Natural killer cell (primary cell): ENCODE results near the gene C1orf122. TPM values are rescaled to one million over a fixed set of nuclear protein-coding genes. Genes with fewer than 3 reads are reported as not detected.

Experiments used
- ATAC-seq, 3 donors: fragments of 150-1000 bp in 2 of 3; fragments of 200-7000 bp in 1 of 3; cut with Tn5 transposase; 1 replicate in 1 of 3; 2 replicates in 2 of 3; pipeline ENCODE4 v1.10.0; 2021; ENCODE audit warnings: mild to moderate bottlenecking in 2 of 3, moderate library complexity in 2 of 3
- DNase-seq, 2 donors: peaks; one replicate each; pipeline versions ENCODE4 v3.0.0 to v3.0.0-alpha.2; 2013 to 2021; ENCODE audit warnings: mixed read lengths in 1 of 2
- H3K27ac ChIP-seq: one replicate; pipeline ENCODE4 v1.5.1; 2013; ENCODE audit warnings: mild to moderate bottlenecking, low read length
- H3K27me3 ChIP-seq: one replicate; pipeline ENCODE4 v1.6.1; 2013; ENCODE audit warnings: low read length; ENCODE audit not compliant: control insufficient read depth, insufficient read depth
- H3K36me3 ChIP-seq: one replicate; pipeline ENCODE4 v1.6.1; 2013; ENCODE audit warnings: low read length; ENCODE audit not compliant: control insufficient read depth, insufficient read depth
- H3K4me1 ChIP-seq: one replicate; pipeline ENCODE4 v1.6.1; 2013; ENCODE audit warnings: low read length; ENCODE audit not compliant: control insufficient read depth, insufficient read depth
- H3K4me3 ChIP-seq: one replicate; pipeline ENCODE4 v1.5.1; 2013; ENCODE audit warnings: low read length
- H3K9me3 ChIP-seq: one replicate; pipeline ENCODE4 v1.6.1; 2013; ENCODE audit warnings: low read length; ENCODE audit not compliant: control insufficient read depth, insufficient read depth
- H3K27ac Mint-ChIP-seq, 2 donors: one replicate each; pipeline ENCODE4 v1.8.0; 2022; ENCODE audit warnings: mild to moderate bottlenecking in 2 of 2, mixed read lengths in 2 of 2, moderate library complexity in 1 of 2
- H3K27me3 Mint-ChIP-seq, 2 donors: one replicate each; pipeline ENCODE4 v1.8.0; 2022; ENCODE audit warnings: low read depth in 2 of 2, mixed read lengths in 2 of 2
- H3K36me3 Mint-ChIP-seq: one replicate; pipeline ENCODE4 v1.8.0; 2022; ENCODE audit warnings: mixed read lengths
- H3K4me1 Mint-ChIP-seq, 2 donors: one replicate each; pipeline ENCODE4 v1.8.0; 2022; ENCODE audit warnings: mixed read lengths in 2 of 2
- H3K4me3 Mint-ChIP-seq: one replicate; pipeline ENCODE4 v1.8.0; 2022; ENCODE audit warnings: mild to moderate bottlenecking, moderate library complexity, mixed read lengths
- H3K9me3 Mint-ChIP-seq, 2 donors: one replicate each; pipeline ENCODE4 v1.8.0; 2022; ENCODE audit warnings: mixed read lengths in 2 of 2
- CTCF ChIP-seq: fragments of 200-600 bp; IDR thresholded peaks from one replicate; pipeline ENCODE4 v1.8.0; 2022; ENCODE audit warnings: antibody characterized with exemption
- WGBS: methylation state at CpG from one replicate; pipeline ENCODE4 v1.1.7; 2013; ENCODE audit warnings: missing lambda C conversion rate; ENCODE audit not compliant: insufficient coverage; 5-methylcytosine and 5-hydroxymethylcytosine counted together
- intact Hi-C: fragments of 100-400 bp; cut with micrococcal nuclease; formaldehyde crosslinking; loops from one replicate; pipeline ENCODE4 v1.14.2; 2022
- total RNA-seq, 4 donors: library from RNA; stranded (reverse); fragments of 120-200 nt in 1 of 4; gene quantifications; one replicate each; pipeline versions ENCODE4 v1.2.3 to v1.2.4, GENCODE V29; 2013 to 2022

C1orf122 gene
- total RNA-seq, 3 donors from 2014 or later (not counting 1 experiment from before 2014, with no cell fraction given): 13.9 to 22.9 (median 14.9) TPM

- WGBS: 71% methylated on average over 4 of the region's 4 CpGs
- Mint-ChIP-seq H3K9me3 (no peaks in the 10 kb centered on the region), H3K27ac (no peak overlapping the region), H3K27me3 (peaks cover 20 to 25% of the 10 kb centered on the region in 2 donors), H3K4me1 (no peaks in the 10 kb centered on the region), H3K4me3 (no peak overlapping the region), H3K36me3 (no peaks in the 10 kb centered on the region)
- Histone ChIP-seq H3K27ac (no peak overlapping the region), H3K36me3 (no peaks in the 10 kb centered on the region), H3K4me3 (no peak overlapping the region), H3K27me3 (no peaks in the 10 kb centered on the region), H3K9me3 (no peaks in the 10 kb centered on the region), H3K4me1 (no peaks in the 10 kb centered on the region)
- no peak for ATAC-seq
- intact Hi-C loops: no loop called here
- TF ChIP-seq CTCF: no peak
- no peak for DNase-seq
Measured at GRCh38 chr1:37776946-37777516, 30.6 kb upstream of the C1orf122 start.

GRCh38 chr1:37778654-37779053, 28.9 kb upstream of the C1orf122 start:
- Histone ChIP-seq H3K36me3 (no peaks in the 10 kb centered on the region), H3K27ac (no peak overlapping the region), H3K27me3 (no peaks in the 10 kb centered on the region), H3K4me1 (no peaks in the 10 kb centered on the region), H3K4me3 (no peak overlapping the region), H3K9me3 (no peaks in the 10 kb centered on the region)
- H3K27ac Mint-ChIP-seq: no peak overlapping the region
- no peak overlapping the region for H3K4me3 Mint-ChIP-seq
- H3K36me3 Mint-ChIP-seq: no peaks in the 10 kb centered on the region
- DNase-seq (no peak), ATAC-seq (no peak)
- no peaks in the 10 kb centered on the region for H3K4me1 Mint-ChIP-seq
- H3K27me3 Mint-ChIP-seq: peaks cover 14 to 18% of the 10 kb centered on the region in 2 donors
- TF ChIP-seq CTCF: no peak
- H3K9me3 Mint-ChIP-seq: no peaks in the 10 kb centered on the region
- WGBS: 80% methylated on average over 3 of the region's 3 CpGs
- intact Hi-C loops: no loop called here

GRCh38 chr1:37782491-37782890, 25.1 kb upstream of the C1orf122 start:
- no peak overlapping the region for H3K27ac ChIP-seq
- no peaks in the 10 kb centered on the region for H3K36me3 ChIP-seq
- H3K27me3 ChIP-seq: no peaks in the 10 kb centered on the region
- Mint-ChIP-seq H3K4me1 (no peaks in the 10 kb centered on the region), H3K36me3 (no peaks in the 10 kb centered on the region), H3K9me3 (no peaks in the 10 kb centered on the region), H3K27ac (no peak overlapping the region), H3K27me3 (peaks cover 9 to 22% of the 10 kb centered on the region in 2 donors), H3K4me3 (no peak overlapping the region)
- no peak for TF ChIP-seq CTCF
- intact Hi-C loops: no loop called here
- no peaks in the 10 kb centered on the region for H3K9me3 ChIP-seq
- DNase-seq: no peak
- H3K4me3 ChIP-seq: no peak overlapping the region
- no peaks in the 10 kb centered on the region for H3K4me1 ChIP-seq
- no peak for ATAC-seq
- WGBS: 80% methylated on average over 14 of the region's 17 CpGs
